ENCODE measurements around the gene METTL15.
"Not testable (repeated sequence)": the region's sequence is repeated elsewhere in the genome, so short reads cannot be mapped to it uniquely, and the experiment has no call there.

METTL15 gene

GRCh38 chr11:28114116-28114515 is 5.9 kb downstream of the METTL15 start:
- no peak for TF ChIP-seq CTCF (IDR thresholded peaks at IDR 0.05; ENCODE audit: unreplicated experiment in 3 of 3)
- H3K27ac Mint-ChIP-seq: no peak overlapping the region
- no peak overlapping the region for H3K4me3 Mint-ChIP-seq
- no peaks in the 10 kb centered on the region for H3K9me3 Mint-ChIP-seq
- H3K4me1 Mint-ChIP-seq: peaks cover 29% of the 10 kb centered on the region
- H3K36me3 Mint-ChIP-seq (ENCODE audit: low read depth): peaks cover 23% of the 10 kb centered on the region
- H3K27me3 Mint-ChIP-seq (ENCODE audit: low read depth): no peaks in the 10 kb centered on the region

- Mint-ChIP-seq H3K4me1 (peaks cover 23% of the 10 kb centered on the region), H3K4me3 (no peak overlapping the region), H3K27me3 (ENCODE audit: low read depth) (no peaks in the 10 kb centered on the region), H3K9me3 (no peaks in the 10 kb centered on the region), H3K36me3 (ENCODE audit: low read depth) (peaks cover 23% of the 10 kb centered on the region), H3K27ac (no peak overlapping the region)
- no peak for TF ChIP-seq CTCF (IDR thresholded peaks at IDR 0.05; ENCODE audit: unreplicated experiment in 3 of 3)
Measured at GRCh38 chr11:28114731-28115130, 6.5 kb downstream of the METTL15 start.

- no peaks in the 10 kb centered on the region for H3K9me3 Mint-ChIP-seq
- TF ChIP-seq CTCF (IDR thresholded peaks at IDR 0.05; ENCODE audit: unreplicated experiment in 3 of 3): no peak
- H3K27me3 Mint-ChIP-seq (ENCODE audit: low read depth): no peaks in the 10 kb centered on the region
- H3K4me3 Mint-ChIP-seq: no peak overlapping the region
- no peak overlapping the region for H3K27ac Mint-ChIP-seq
- peaks cover 5% of the 10 kb centered on the region for H3K4me1 Mint-ChIP-seq
- peaks cover 17% of the 10 kb centered on the region for H3K36me3 Mint-ChIP-seq (ENCODE audit: low read depth)
Measured at GRCh38 chr11:28117712-28118111, 9.5 kb downstream of the METTL15 start.

- Mint-ChIP-seq H3K4me1 (peaks cover 5% of the 10 kb centered on the region), H3K27ac (no peak overlapping the region), H3K4me3 (no peak overlapping the region), H3K9me3 (no peaks in the 10 kb centered on the region), H3K36me3 (ENCODE audit: low read depth) (peaks cover 24% of the 10 kb centered on the region), H3K27me3 (ENCODE audit: low read depth) (no peaks in the 10 kb centered on the region)
- TF ChIP-seq CTCF (IDR thresholded peaks at IDR 0.05; ENCODE audit: unreplicated experiment in 3 of 3): no peak
Measured at GRCh38 chr11:28123151-28123581, 15.0 kb downstream of the METTL15 start.

GRCh38 chr11:28132548-28132947 is 24.4 kb downstream of the METTL15 start:
- H3K36me3 Mint-ChIP-seq (ENCODE audit: low read depth): peaks cover 54% of the 10 kb centered on the region
- no peak for TF ChIP-seq CTCF (IDR thresholded peaks at IDR 0.05; ENCODE audit: unreplicated experiment in 3 of 3)
- no peaks in the 10 kb centered on the region for H3K27me3 Mint-ChIP-seq (ENCODE audit: low read depth)
- no peak overlapping the region for H3K4me3 Mint-ChIP-seq
- peaks cover 27% of the 10 kb centered on the region for H3K9me3 Mint-ChIP-seq
- H3K4me1 Mint-ChIP-seq: no peaks in the 10 kb centered on the region
- H3K27ac Mint-ChIP-seq: no peak overlapping the region

- no peak overlapping the region for H3K27ac Mint-ChIP-seq
- H3K4me1 Mint-ChIP-seq: no peaks in the 10 kb centered on the region
- H3K9me3 Mint-ChIP-seq: peaks cover 31% of the 10 kb centered on the region
- no peaks in the 10 kb centered on the region for H3K27me3 Mint-ChIP-seq (ENCODE audit: low read depth)
- TF ChIP-seq CTCF (IDR thresholded peaks at IDR 0.05; ENCODE audit: unreplicated experiment in 3 of 3): no peak
- no peak overlapping the region for H3K4me3 Mint-ChIP-seq
- H3K36me3 Mint-ChIP-seq (ENCODE audit: low read depth): peaks cover 60% of the 10 kb centered on the region
Measured at GRCh38 chr11:28133146-28133545, 25.0 kb downstream of the METTL15 start.

- not testable (repeated sequence) for H3K27me3 Mint-ChIP-seq (ENCODE audit: low read depth); H3K27ac Mint-ChIP-seq; H3K4me3 Mint-ChIP-seq; H3K4me1 Mint-ChIP-seq
- H3K9me3 Mint-ChIP-seq: peaks cover 58% of the 10 kb centered on the region
- H3K36me3 Mint-ChIP-seq (ENCODE audit: low read depth): peaks cover 86% of the 10 kb centered on the region
Measured at GRCh38 chr11:28136157-28136556, 28.0 kb downstream of the METTL15 start.

Measured in nephron (organoid).